22Rv1 (cell line): Measurements from ENCODE around the gene ADAM8.

Experiments used
- CTCF ChIP-seq: fragments of 450-650 bp; IDR thresholded peaks from 2 replicates; pipeline ENCODE4 v1.5.1; 2017; ENCODE audit warnings: mild to moderate bottlenecking
- ZFX ChIP-seq: fragments of 450-650 bp; IDR thresholded peaks from 2 replicates; pipeline ENCODE4 v1.6.1; 2017; ENCODE audit warnings: antibody characterized with exemption, borderline replicate concordance

GRCh38 chr10:133306097-133306476, 29.4 kb upstream of the ADAM8 start:
- TF ChIP-seq CTCF (no peak), ZFX (no peak)
